GM12872 (cell line): ENCODE results near the gene POLR2I.

Experiments used
- TF ChIP-seq, protein P1 (sequence below): IDR thresholded peaks from 3 replicates; pipeline ENCODE4 v1.5.1; 2011; ENCODE audit warnings: low read depth, mild to moderate bottlenecking, low read length, moderate library complexity; ENCODE audit not compliant: insufficient read depth

Gene POLR2I

DNA sequence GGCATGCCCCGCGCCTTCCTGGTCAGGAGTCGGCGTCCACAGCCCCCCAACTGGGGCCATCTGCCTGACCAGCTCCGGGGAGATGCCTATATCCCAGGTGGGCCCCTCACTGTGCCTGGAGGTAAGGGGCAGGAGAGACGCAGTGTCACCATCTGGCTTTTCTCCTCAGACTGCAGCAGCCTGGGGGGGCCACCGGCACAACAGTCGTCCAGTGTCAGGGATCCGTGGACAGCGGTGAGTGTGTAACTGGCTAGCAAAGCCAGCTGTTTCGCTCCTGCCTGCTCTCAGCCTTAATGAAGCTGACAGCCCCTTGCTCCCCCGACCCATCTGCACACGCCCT is 3.5 kb downstream of the POLR2I start:
- TF ChIP-seq, protein P1, sequence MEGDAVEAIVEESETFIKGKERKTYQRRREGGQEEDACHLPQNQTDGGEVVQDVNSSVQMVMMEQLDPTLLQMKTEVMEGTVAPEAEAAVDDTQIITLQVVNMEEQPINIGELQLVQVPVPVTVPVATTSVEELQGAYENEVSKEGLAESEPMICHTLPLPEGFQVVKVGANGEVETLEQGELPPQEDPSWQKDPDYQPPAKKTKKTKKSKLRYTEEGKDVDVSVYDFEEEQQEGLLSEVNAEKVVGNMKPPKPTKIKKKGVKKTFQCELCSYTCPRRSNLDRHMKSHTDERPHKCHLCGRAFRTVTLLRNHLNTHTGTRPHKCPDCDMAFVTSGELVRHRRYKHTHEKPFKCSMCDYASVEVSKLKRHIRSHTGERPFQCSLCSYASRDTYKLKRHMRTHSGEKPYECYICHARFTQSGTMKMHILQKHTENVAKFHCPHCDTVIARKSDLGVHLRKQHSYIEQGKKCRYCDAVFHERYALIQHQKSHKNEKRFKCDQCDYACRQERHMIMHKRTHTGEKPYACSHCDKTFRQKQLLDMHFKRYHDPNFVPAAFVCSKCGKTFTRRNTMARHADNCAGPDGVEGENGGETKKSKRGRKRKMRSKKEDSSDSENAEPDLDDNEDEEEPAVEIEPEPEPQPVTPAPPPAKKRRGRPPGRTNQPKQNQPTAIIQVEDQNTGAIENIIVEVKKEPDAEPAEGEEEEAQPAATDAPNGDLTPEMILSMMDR = no peak

DNA sequence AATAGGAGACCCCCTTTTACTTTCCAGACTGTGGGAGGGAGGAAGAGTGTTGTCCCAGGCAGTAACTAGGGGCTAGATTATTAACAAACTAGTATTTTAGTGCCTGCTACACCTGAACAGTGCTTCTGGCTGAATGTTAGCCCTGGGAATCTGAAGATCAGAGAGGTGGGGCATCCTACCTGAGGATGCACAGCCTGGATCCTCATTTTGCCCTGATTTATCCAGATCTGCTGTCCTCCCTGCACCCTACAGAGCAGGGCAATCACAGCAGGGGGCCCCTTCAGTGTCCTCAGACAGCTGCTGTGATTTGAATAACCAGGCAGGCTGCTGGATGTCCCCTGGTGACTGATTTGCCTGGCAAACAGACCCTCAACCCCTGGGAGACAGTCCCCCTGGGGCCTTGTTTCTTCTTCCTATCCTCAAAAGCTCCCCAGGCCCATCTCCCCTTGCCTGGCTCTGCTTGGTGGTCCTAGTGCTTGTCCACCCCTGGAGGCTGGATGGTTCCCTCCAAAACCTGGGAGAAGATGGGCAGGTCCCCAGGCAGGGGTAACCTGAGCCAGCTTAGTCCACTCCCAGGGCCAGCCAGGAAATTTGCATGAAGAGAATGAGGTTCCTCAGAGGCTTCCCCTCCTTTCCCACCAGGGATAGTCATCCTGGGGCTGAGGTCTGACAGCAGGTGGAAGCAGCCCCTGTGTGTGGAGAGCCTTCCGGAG is 4.0 kb downstream of the POLR2I start, which contains the start of gene OVOL3:
TSS of gene OVOL3 (plus strand) at position 657 of the 713 bp plus-strand sequence. CDS start 60 bp downstream, outside the sequence.
- TF ChIP-seq, protein P1 = no peak

DNA sequence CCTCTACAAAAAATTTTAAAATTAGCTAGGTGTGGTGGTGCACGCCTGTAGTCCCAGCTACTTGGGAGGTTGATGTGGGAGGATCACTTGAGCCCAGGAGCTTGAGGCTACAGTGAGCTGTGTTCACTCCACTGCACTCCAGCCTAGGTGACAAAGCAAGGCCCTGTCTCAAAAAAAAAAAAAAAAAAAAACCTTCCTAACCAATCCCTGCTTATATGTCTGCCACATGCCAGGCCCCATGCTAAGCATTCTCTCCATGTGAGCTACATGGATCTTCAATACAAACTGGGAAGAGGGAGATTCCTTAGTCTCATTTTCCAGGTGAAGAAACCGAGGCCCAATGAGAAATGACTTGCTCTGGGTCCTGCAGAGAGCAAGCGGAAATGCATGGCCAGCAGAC is 6.0 kb downstream of the POLR2I start:
- TF ChIP-seq, protein P1 = no peak

DNA sequence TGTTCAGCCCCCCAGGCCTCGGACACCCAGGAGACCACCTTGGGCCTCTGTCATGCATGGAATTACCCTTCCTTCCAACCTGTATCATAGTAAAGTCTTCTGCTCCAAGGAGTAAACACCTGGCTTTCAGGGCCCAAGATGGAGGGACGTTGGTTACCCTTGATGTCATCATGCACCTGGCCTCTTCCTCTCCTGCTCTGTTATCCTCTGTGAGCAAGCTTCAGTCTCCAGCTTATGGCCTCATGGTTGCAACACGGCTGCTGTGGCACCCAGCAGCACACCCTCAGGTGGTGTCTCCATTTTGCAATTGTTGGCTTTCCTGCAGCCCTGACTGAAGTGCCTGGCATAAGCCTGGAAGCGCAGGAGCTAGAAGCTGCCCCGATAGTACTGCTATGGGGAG is 7.7 kb downstream of the POLR2I start:
- TF ChIP-seq, protein P1 = no peak

DNA sequence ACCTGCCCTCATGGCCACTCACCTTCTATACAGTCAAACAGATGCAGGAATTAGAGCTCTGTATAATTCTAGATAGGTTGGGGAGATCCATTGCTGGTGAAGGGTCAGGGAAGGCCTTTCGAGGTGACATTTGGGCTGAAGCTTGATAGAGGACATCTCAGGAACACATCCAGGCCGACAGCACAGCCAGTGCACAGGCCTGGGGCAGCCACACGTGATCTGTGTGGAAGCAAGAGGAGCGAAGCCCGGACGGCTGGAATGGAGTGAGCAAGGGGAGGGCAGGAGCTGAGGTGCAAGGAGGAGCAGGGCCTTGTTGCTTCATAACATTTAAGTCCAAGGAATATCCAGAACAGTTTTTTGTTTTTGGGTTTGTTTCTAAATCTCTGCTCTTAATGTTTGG is 8.2 kb downstream of the POLR2I start:
- TF ChIP-seq, protein P1 = no peak

DNA sequence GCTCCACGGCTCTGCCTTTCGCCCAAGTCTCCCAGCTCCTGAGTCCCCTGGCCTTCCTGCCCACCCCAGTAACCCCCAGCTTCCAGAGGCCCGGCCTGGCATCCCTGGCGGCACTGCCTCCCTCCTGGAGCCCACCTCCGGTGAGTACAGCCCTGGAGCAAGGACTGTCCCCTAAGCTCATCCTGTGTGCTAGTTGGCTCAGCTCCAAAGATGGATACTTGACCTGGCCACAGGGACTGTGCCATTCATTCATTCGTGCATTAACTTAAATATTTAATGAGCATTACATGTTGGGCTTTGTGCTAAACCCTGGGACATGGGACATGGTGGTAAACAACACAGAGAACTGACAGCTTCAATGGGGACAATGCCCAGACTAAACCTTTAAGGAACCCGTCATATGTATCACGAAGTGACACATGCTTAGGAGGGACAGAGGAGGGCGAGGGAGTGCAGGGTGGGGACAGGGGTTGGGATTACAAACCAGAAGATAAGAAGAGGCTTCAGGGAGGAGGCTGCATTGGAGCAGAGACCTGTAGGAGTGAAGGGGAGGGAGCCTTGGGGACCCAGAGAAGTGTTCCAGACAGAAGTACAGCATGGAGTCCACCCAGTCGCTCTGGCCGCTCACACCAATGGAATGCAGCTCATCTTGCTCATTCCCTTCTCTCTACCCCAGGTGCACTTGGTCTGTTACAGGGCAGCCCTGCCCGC is 10.7 kb downstream of the POLR2I start:
- TF ChIP-seq, protein P1 = no peak

DNA sequence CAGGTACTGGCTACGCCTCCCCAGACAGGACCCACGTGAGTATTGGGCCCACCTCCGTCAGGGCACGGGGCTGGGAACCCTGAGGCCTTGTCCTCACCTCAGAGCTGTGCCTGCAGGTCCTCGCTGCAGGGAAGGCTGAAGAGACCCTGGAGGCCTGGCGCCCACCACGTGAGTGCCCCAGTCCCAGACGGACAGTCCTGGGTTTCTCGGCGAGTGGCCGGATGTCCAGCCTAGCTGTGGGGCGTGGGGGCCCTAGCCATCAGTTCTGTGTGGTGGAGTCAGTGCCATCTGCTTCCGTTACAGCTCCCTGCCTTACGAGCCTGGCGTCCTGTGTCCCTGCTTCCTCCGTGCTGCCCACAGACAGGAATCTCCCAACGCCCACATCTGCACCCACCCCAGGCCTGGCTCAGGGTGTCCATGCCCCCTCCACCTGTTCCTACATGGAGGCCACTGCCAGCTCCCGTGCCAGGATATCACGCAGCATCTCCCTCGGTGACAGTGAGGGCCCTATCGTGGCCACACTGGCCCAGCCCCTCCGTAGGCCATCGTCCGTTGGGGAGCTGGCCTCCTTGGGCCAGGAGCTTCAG is 11.5 kb downstream of the POLR2I start:
- TF ChIP-seq, protein P1 = no peak
